Stimulated activated CD8-positive, alpha-beta memory T cell treated with anti-CD3 and anti-CD28 coated beads, Interleukin-15, amount 100 ng/mL, for 4 hours (primary cell): ENCODE measurements around the gene PALLD.

Source experiments
- DNase-seq, 2 donors: peaks; one replicate each; pipeline ENCODE4 v3.0.0-alpha.2; 2020; ENCODE audit warnings: low read depth in 2 of 2

PALLD gene

DNA sequence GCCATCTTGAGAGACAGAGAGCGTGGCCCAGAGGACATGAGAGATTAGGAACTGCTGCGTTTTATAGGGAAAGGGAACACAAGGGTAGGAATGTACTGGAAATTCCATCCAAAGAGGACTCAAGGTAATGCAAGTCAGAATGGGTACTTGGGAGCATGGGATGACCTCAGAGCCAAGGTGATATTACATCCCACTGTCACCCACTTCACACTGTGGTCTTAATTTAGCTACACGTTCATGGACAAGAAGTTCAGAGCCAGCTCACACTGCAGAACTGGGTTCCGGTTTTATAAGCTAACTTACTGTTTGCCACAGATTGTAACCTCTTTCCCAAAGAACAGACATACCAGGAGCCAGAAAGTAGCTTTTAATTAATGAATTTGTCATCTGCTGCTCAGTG is 268.5 kb downstream of the PALLD start:
- DNase-seq: no peak

DNA sequence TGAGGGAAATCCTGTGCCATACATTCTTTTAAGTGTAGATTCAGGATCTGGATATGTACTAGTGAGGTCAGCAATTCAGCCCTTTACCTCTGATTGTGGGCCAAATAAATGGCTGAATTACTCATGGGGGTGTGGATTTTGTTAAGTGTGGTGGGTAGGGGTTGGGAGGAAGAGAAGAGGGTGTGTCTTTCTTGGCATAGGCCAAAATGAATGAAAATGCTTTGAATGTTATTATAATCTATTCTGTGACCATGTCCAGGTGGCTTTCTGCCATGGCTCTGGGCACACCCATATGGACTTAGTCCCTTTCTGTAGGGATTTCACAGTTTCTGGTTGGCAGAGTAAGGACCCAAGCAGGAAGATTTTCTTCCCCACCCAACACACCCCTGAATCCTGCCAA is 268.9 kb downstream of the PALLD start:
- DNase-seq: no peak

DNA sequence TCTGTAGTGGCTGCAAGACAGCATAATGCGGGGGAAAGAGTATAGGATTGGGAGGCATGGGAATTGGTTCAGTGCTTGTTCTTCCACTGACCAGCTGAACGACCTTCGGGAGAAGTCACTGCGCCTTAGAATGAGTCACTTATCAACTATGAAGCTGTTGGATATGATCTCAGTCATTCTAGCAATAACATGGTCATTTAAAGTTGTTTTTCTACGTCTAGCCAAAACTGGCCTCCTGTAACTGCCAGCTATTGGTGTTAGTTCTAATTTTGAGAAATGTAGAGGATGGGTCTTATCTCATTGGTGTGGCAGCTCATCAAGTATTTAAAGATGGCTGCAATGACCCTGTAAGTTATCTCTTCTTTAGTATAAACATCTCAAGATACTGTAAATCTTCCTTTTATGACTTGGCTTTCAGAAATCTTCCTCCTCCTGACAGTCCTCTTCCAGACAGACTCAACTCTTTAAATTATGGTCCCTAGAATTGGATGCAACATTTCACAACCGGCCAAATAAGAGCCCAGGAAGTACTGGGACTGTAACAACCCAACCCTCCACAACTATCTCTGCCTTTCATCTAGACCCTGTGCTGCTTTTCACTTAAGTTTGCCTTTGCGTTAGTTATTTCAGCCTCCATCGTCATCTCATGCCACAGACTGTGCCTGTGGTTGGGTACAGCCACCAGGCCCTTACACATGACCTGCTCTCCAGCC is 269.9 kb downstream of the PALLD start:
- no peak for DNase-seq

DNA sequence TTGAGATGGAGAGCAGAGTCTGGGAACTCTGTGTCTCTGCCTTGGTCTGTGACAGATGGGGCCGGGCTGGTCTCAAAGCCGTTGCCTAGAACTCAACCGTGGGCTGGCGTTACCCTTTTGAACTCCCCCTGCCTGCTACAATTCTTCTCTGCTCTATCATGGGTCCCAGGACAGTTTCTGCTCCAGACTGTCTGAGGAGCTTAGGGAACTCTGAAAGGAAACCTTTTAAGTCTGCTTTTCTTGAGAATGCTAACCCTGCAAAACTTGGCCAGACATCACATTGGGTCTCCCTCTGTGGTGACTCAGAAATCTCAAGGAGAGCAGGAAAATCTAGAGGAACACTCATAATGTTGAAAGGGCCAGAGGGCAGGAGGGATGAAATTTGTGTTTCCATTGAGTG is 272.6 kb downstream of the PALLD start:
- DNase-seq: no peak

DNA sequence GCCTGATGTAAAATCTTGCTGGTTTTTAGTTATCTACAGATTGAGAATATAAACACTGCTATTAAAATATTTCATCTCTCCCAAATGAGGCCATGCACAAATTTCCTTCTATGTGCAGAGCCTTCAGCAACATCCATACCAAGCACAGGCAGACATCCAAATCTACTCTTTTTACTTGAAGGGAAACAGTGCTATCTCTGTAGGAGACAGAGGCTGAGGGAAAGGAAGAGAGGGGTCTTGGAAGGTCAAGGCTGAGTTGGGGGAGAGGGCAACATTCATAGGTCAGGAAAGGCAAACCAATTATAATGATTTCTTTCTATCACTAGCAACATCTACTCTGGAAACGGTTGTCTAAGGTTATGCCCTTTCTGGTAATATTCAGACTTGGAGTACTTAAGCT is 273.0 kb downstream of the PALLD start:
- no peak for DNase-seq

DNA sequence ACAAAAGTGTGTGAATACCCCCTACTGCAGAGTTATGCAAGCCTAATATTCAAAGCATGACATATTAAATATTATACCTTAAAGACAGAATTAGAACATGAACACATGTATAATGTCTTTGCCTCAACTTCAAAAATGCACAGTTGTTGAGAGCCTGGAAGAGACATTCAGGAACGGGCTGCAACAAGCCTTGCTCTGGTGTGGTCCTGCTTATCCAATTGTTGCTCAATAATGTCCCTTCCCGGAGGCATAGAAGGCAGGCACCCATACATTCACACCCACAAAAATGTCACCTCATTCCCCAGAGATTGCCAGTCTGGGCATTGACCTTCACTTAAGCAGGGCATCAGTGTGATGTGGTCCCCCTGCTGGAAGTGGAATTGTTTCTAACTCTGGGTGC is 274.4 kb downstream of the PALLD start:
- no peak for DNase-seq

DNA sequence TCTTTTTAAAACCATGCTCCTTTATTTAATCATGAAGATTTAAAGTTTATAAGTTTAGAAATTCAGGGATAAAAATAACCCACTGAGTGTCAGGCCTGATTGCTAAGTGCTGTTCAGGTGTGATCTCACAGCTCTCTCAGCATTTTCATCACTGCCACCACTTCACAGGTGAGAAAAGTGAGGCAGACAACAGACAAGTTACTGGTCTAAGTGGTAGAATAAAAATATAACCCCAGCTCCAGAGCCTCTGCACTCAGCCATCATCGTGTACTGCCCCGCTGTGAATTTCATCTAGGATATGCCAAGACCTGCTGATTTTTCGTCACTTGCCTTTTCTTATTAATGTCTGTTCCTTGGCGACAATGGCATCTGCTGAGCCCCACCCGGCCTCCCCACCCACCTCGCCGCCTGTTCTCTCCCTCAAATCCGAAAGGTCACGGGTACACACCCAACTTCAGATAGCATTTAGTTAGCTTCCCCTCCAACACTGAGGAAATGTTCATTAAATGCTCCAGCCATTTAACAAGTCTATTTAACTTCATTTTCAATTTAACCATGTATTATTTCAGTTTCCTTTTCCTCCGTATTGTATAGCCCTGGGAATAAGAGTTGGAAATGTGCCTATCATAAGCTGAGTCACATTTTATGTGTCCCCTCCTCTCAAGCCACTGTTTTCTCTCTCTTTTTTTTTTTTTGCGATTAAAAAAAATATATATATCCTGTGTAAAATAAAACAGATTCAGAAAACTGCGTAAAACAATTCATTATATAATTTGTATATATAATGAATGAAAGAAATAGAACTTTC is 276.7 kb downstream of the PALLD start:
- DNase-seq: no peak

DNA sequence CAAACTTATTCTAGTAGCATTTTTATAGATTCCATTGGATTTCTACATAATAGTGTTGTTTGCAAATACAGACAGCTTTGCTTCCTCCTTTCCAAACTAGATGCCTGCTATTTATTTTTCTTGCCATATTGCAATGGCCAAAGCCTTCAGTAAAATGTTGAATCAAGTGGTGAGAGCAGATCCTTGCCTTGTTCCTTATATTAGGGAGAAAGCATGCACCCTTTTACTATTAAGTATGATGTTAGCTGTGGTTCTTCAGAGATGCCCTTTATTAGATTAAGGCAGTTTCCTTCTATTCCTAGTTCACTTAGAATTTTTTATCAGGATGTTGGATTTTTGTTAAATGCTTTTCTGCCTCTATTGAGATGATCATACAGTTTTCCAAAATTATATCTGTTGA is 279.5 kb downstream of the PALLD start:
- DNase-seq: no peak

DNA sequence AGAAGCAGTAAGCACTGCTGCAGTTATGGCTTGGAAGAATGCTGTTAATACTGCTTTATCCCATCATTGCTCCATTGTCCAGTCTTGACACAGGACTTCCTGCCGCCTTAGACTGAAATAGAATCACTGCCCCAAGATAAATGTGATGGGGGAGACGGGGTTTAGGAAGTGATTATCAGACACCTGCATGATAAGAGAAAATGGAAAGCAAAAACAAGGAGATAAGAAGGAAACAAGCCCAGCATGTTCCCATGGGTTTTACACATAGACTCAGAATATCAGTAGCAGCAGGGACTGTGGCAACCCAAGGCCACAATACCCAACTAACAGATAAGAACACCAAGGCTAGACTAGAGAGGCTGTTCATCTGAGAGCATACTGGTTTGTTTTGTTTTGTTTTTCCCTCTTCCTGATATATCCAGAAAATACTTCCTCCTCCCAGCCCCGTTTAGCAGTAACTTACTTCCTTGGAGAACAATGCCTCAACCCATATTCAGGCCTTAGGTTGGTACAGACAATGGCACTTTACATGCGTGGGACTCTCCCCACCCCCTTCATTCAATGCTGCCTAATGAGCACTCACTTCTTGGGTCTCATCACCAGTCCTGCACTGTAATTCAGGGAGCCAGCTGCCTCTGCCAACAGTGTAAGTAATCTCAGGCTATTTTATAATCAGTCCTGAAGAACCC is 280.6 kb downstream of the PALLD start:
- no peak for DNase-seq

DNA sequence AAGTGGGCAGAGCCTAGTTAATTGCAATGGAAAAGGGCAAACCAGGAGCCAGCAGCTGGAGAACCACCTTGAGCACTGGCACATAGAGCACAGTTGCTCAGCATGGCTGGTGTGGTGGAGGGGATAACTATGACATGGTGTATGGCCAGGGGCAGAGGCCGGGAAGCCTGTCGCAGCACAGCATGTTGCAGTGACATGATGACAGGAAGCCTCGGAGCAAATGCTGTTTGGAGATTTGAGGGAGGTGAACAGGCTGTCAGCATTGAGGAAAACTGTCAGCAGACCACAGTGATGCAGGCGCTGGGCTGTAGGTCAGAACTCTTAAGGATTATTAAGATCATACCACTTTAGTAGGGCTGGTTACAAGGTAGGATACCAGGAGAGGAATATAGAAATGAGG is 284.5 kb downstream of the PALLD start:
- no peak for DNase-seq

DNA sequence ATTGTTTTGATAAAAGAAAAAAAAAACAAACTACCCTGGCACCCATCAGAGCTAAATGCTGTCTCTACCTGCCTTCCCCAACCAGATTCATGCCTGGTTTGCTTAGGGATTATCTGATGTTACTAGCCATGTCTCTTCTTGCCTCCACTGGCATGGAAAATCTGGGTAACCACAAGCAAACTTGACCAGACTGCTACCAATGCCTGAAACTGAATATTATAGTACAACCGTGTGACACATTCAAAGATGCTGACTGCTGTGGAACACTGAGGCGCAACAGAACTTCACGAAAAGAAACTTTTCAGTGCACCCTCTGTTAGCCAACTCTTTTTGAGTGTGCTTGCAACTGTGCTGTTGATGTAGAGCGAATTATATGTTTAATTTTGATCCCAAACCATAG is 285.1 kb downstream of the PALLD start:
- no peak for DNase-seq

DNA sequence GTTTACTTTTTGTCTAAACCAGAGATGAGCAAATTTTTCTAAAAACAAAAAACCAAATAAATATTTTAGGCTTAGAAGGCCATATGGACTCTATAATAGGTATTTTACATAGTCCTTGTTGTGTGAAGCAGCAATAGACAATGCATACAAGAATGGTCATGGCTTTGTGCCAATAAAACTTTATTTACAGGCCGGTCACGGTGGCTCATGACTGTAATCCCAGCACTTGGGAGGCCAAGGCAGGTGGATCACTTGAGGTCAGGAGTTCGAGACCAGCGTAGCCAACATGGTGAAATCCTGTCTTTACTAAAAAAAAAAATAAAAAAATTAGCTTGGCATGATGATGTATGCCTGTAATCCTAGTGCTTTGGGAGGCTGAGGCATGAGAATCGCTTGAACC is 285.6 kb downstream of the PALLD start:
- DNase-seq: no peak

DNA sequence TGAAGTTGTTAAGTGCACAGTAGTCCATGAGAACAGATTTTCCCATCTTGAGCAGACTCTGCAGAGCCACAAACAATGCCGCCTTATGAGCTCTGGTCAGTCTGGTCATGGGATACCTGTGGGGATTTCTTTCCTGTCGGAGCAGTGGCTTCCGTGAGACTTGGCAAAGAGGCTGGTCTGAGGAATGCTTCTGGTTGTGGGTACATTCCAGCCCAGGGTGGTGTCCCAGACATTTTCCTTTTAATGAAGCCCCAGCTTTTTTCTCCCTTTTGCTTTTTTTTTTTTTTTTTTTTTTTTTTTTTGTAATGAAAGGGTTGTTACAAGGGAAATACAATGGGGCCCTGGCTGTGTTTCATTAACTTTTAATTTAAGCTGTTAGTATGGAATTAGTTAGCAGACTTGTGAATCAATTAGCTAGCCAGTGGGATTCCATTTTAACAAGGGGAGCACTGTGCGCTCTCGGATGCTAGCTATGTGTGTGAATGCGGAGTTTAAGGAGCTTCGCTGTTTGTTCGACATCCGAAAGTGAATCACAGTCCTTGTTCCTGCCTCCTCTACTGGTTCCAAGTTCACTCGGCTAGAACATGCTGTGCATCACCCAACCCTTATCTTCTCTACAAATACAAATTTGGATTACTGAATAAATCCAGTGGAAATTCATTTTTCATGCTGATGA is 288.1 kb downstream of the PALLD start:
- no peak for DNase-seq

DNA sequence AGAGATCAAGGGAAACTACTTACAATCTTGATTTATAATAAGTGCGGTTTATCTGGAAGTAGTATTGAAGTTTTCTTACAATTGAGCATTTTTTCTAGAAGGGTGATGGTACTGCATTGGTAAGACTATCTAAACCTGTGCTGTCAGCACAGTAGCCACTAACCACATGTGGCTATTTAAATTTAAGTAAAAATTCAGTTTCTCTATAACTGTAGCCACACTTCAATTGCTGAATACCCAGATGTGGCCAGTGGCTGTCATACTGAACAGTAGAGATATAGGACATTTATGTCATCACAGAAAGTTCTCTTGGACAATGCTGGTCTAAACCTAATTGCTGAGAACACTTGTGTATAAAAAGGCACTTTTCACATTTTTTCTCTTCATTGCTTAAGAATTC is 290.5 kb downstream of the PALLD start:
- DNase-seq: no peak

DNA sequence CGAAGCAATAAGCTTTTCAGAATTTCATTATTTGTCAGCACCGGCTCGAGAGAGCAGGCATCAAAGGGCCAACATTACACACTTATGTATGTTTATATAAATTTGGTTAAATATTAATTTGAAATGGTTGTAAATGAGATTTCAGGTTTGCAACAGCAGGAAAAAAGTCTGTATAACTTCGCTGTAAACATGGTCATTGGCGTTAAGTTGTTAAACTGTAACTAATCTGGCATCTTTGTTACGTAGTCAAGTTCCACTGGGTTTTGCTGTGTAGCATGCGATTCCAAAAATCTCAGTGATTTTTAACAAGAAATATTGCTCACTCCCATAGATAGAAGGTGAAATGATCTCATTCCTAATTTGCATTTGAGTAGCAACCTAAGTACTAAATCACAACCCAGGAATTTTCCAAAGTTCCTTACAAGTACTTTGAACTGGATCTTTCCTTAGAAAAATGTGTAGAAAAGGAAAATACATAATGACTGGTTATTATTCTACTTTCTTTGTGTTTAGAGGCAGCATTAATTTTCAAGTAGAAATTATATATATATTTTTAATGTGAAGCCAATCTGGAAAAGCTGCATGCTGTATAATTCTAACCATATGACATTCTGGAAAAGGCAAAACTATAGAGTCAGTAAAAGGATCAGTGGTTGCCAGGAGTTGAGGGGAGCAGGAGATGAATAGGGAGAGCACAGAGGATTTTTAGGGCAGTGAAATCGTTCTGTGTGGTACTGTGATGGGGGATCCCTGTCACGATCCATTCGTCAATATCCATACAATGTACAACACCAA is 291.1 kb downstream of the PALLD start:
- DNase-seq: no peak

DNA sequence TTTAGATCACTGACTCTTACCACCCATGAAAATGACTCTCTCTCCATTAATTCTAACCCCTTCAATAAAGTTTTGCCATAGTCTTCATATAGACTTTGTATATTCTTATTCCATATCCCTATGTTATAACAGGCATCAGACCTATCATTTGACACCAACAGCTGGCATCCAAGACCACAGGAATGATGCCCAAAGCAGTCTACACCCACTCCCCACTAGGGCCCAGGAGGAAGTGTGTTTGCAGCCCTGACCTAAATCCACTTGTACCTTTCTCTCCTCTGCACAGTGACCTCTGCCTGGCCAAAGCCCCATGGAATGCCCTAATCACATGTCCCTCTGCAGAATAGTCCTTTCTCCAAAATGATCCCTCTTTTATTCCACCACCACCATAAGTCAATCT is 294.0 kb downstream of the PALLD start:
- DNase-seq: no peak

DNA sequence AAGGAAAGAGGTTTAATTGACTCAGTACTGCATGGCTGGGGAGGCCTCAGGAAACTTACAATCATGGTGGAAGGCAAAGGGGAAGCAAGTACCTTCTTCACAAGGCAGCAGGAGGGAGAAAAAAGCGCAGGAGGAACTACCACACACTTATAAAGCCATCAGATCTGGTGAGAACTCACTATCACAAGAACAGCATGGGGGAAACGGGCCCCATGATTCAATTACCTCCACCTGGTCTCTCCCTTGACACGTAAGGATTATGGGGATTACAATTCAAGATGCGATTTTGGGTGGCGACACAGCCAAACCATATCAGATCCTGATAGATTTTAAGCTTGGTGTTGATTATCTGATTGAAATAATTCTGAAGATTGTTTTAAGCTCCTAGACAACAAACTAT is 294.5 kb downstream of the PALLD start:
- DNase-seq: no peak

DNA sequence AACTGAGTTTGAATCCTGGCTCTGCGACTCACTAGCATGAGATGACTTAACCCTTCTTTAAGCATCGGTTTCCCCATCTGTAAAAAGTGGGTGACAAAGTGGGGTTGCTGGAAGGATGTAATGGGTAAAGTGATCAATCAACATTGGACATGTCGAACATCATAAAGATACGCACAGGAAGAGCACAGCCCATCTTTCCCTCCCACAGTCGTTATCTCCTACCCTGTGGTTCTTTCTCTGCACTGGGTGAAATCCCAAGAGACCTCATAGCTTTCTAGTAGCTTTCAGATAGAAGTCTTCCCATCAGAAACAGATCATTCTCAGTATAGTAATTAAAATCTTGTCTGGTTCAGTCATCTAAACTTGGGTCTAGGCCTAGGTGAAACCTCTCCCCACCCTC is 296.7 kb downstream of the PALLD start:
- DNase-seq: no peak

DNA sequence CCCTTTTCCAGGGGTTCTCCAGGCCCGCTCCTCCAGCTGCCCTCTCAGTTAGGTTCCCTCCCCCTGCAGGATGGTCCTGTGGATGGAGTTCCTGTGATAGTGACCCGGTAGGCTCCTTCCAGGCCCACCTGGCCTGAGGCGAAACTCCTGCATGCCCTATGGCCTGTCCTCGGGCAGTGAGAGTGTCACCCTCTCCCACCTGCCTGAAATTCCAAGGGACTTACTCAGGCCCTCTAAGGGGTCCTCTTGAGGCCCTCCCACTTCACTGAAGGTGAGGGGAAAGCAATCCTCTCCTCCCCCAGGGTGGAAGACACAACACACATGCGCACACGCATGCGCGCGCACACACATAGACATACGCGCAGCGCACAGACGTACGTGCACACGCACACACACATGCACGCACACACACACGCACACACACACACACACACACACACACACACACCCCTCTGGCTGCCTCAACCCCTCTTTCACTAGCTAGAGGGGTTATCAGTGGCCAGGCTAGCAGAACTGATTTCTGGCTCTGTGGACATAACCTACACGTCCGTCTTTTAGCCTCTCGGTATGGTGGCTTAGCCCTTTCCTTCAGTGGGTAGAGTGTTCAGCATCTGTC is 297.3 kb downstream of the PALLD start:
- no peak for DNase-seq

DNA sequence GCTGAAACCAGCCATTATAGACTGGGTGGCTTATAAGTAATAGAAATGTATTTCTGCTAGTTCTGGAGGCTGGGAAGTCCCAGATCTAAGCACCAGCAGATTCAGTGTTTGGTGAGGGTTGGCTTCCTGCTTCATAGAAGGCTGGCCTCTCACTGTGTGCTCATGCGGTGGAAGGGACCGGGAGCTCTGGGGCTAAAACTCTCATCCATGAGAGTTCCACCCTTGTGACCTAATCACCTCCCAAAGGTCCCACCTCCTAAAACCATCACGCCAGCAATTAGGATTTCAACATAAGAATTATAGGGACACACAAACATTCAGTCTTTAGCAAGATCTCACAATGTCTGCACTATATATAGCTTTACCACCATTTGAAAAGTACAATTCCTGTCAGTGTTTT is 298.0 kb downstream of the PALLD start:
- no peak for DNase-seq

DNA sequence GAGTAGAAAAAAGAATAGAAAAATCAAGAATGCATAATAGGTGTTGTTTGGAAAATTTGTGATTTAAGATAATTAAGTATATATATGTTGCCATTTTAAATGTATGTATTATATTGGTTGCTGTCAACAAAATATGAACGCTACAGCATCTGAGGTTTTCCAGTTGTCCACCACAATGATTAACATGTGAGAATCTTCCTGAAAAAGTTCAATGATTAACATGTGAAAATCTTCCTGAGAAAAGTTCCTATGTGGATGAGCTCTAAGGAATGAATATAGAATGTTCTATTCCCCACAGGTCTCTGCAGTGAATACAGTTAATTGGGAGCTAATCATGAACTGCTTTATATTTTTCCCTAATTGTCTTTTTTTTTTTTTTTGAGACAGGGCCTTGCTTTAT is 298.5 kb downstream of the PALLD start:
- DNase-seq: no peak
